ENCODE data around the gene TTC4. TPM values are rescaled to one million over a fixed set of nuclear protein-coding genes. Genes with fewer than 3 reads are reported as not detected.

TTC4 gene
- polyA plus RNA-seq, 1 donor from 2014 or later, result 22.5 TPM

DNA sequence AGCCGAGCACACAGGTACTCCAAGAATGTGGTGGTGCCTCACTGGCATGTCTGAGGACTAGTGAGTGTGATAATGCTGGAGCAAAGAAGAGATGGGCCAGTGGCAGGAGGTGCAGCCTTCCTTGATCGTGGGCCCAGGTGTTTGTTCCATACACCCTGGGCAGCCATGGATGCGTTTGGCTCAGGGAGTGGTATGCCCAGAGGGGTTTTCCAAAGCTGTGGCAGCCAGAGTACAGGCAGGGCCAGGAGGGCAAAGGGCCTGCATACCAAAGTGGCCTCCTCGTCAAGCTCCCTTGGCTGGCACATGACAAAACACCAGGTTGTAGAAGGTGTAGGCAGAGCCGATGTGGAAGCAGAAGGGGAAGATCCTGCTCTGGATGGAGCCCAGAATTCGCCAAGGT lies 29.6 kb downstream of the TTC4 start:
- Histone ChIP-seq H3K79me2 (replicated peaks; ENCODE audit: insufficient read depth, low read length) (no peaks in the 10 kb centered on the region), H3K36me3 (ENCODE audit: insufficient read depth, low read length) (no peaks in the 10 kb centered on the region), H3K27me3 (ENCODE audit: insufficient read depth, low read depth, low read length) (no peaks in the 10 kb centered on the region), H4K20me1 (ENCODE audit: insufficient read depth) (no peaks in the 10 kb centered on the region), H3K9me2 (ENCODE audit: insufficient read depth, low read length) (no peaks in the 10 kb centered on the region), H3K27ac (ENCODE audit: low read length) (no peak overlapping the region), H3K4me3 (ENCODE audit: low read length) (no peak overlapping the region), H3K9me3 (ENCODE audit: low read length) (no peaks in the 10 kb centered on the region), H3K9ac (ENCODE audit: low read length) (no peak overlapping the region), H2AFZ (ENCODE audit: low read depth, low read length) (no peak overlapping the region), H3K4me2 (ENCODE audit: low read length) (no peak overlapping the region), H3F3A (ENCODE audit: insufficient read depth, low read length, poor library complexity, severe bottlenecking) (no peaks in the 10 kb centered on the region)
- TF ChIP-seq EZH2 (IDR thresholded peaks at IDR 0.05; ENCODE audit: borderline replicate concordance, insufficient read depth, low read length, poor library complexity, severe bottlenecking), result no peak
- TF ChIP-seq MXI1 (conservative IDR thresholded peaks at IDR 0.05; ENCODE audit: poor library complexity, severe bottlenecking), result no peak
- TF ChIP-seq, protein P1, sequence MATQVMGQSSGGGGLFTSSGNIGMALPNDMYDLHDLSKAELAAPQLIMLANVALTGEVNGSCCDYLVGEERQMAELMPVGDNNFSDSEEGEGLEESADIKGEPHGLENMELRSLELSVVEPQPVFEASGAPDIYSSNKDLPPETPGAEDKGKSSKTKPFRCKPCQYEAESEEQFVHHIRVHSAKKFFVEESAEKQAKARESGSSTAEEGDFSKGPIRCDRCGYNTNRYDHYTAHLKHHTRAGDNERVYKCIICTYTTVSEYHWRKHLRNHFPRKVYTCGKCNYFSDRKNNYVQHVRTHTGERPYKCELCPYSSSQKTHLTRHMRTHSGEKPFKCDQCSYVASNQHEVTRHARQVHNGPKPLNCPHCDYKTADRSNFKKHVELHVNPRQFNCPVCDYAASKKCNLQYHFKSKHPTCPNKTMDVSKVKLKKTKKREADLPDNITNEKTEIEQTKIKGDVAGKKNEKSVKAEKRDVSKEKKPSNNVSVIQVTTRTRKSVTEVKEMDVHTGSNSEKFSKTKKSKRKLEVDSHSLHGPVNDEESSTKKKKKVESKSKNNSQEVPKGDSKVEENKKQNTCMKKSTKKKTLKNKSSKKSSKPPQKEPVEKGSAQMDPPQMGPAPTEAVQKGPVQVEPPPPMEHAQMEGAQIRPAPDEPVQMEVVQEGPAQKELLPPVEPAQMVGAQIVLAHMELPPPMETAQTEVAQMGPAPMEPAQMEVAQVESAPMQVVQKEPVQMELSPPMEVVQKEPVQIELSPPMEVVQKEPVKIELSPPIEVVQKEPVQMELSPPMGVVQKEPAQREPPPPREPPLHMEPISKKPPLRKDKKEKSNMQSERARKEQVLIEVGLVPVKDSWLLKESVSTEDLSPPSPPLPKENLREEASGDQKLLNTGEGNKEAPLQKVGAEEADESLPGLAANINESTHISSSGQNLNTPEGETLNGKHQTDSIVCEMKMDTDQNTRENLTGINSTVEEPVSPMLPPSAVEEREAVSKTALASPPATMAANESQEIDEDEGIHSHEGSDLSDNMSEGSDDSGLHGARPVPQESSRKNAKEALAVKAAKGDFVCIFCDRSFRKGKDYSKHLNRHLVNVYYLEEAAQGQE (IDR thresholded peaks at IDR 0.05; ENCODE audit: borderline replicate concordance), result no peak
- TF ChIP-seq RAD21 (conservative IDR thresholded peaks at IDR 0.05), result no peak
- no peak for TF ChIP-seq POLR2AphosphoS5 (IDR thresholded peaks at IDR 0.05)
- TF ChIP-seq, protein P2, sequence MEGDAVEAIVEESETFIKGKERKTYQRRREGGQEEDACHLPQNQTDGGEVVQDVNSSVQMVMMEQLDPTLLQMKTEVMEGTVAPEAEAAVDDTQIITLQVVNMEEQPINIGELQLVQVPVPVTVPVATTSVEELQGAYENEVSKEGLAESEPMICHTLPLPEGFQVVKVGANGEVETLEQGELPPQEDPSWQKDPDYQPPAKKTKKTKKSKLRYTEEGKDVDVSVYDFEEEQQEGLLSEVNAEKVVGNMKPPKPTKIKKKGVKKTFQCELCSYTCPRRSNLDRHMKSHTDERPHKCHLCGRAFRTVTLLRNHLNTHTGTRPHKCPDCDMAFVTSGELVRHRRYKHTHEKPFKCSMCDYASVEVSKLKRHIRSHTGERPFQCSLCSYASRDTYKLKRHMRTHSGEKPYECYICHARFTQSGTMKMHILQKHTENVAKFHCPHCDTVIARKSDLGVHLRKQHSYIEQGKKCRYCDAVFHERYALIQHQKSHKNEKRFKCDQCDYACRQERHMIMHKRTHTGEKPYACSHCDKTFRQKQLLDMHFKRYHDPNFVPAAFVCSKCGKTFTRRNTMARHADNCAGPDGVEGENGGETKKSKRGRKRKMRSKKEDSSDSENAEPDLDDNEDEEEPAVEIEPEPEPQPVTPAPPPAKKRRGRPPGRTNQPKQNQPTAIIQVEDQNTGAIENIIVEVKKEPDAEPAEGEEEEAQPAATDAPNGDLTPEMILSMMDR (IDR thresholded peaks at IDR 0.05; ENCODE audit: poor library complexity, severe bottlenecking), result no peak
- TF ChIP-seq SMC3 (conservative IDR thresholded peaks at IDR 0.05; ENCODE audit: poor library complexity), result no peak
- TF ChIP-seq EP300 (conservative IDR thresholded peaks at IDR 0.05; ENCODE audit: poor library complexity, severe bottlenecking), result no peak
- no peak for TF ChIP-seq TAF1 (IDR thresholded peaks at IDR 0.05; ENCODE audit: low read depth)

DNA sequence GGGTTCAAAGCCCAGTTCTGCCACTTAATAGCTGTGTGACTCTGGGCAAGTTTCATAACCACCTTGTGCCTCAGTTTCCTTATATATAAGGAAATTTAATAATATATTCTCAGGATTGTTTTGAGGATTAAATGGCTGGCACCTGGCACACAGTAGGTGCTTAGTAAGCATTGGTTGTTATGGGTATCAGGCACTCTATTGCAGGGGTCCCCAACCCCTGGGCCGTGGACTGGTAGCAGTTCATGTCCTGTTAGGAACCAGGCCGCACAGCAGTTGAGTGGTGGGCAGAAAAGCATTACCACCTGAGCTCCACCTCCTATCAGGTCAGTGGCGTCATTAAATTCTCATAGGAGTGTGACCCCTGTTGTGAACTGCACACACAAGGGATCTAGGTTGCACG lies 30.2 kb downstream of the TTC4 start:
- no peak overlapping the region for H2AFZ ChIP-seq (ENCODE audit: low read depth, low read length)
- H3F3A ChIP-seq (ENCODE audit: insufficient read depth, low read length, poor library complexity, severe bottlenecking), result no peaks in the 10 kb centered on the region
- no peak overlapping the region for H3K9ac ChIP-seq (ENCODE audit: low read length)
- H3K9me3 ChIP-seq (ENCODE audit: low read length), result no peaks in the 10 kb centered on the region
- H4K20me1 ChIP-seq (ENCODE audit: insufficient read depth), result no peaks in the 10 kb centered on the region
- H3K9me2 ChIP-seq (ENCODE audit: insufficient read depth, low read length), result no peaks in the 10 kb centered on the region
- H3K4me2 ChIP-seq (ENCODE audit: low read length), result no peak overlapping the region
- H3K79me2 ChIP-seq (replicated peaks; ENCODE audit: insufficient read depth, low read length), result no peaks in the 10 kb centered on the region
- H3K27me3 ChIP-seq (ENCODE audit: insufficient read depth, low read depth, low read length), result no peaks in the 10 kb centered on the region
- no peaks in the 10 kb centered on the region for H3K36me3 ChIP-seq (ENCODE audit: insufficient read depth, low read length)
- TF ChIP-seq EZH2 (IDR thresholded peaks at IDR 0.05; ENCODE audit: borderline replicate concordance, insufficient read depth, low read length, poor library complexity, severe bottlenecking), result no peak
- TF ChIP-seq TAF1 (IDR thresholded peaks at IDR 0.05; ENCODE audit: low read depth), result no peak
- TF ChIP-seq RAD21 (conservative IDR thresholded peaks at IDR 0.05), result no peak
- no peak for TF ChIP-seq POLR2AphosphoS5 (IDR thresholded peaks at IDR 0.05)
- TF ChIP-seq, protein P2 (IDR thresholded peaks at IDR 0.05; ENCODE audit: poor library complexity, severe bottlenecking), result no peak
- TF ChIP-seq, protein P1 (IDR thresholded peaks at IDR 0.05; ENCODE audit: borderline replicate concordance), result no peak
- TF ChIP-seq EP300 (conservative IDR thresholded peaks at IDR 0.05; ENCODE audit: poor library complexity, severe bottlenecking), result no peak
- TF ChIP-seq MXI1 (conservative IDR thresholded peaks at IDR 0.05; ENCODE audit: poor library complexity, severe bottlenecking), result no peak
- TF ChIP-seq SMC3 (conservative IDR thresholded peaks at IDR 0.05; ENCODE audit: poor library complexity), result no peak
- H3K4me3 ChIP-seq (ENCODE audit: low read length), result no peak overlapping the region
- no peak overlapping the region for H3K27ac ChIP-seq (ENCODE audit: low read length)
